ENCODE data around the gene NKD1.
"Not testable (repeated sequence)": the region's sequence is repeated elsewhere in the genome, so short reads cannot be mapped to it uniquely, and the experiment has no call there.

The NKD1 gene

GRCh38 chr16:50503868-50504531 lies 44.2 kb upstream of the NKD1 start:
- H3K79me1 ChIP-seq (replicated peaks; ENCODE audit: low read length, poor library complexity, severe bottlenecking); H4K8ac ChIP-seq (ENCODE audit: low read length); H2BK15ac ChIP-seq (ENCODE audit: low read depth, poor library complexity, severe bottlenecking); H3K4me3 ChIP-seq (ENCODE audit: insufficient read depth in 1 of 2, low read depth in 1 of 2, low read length in 2 of 2); H2BK120ac ChIP-seq (ENCODE audit: low read depth, low read length); H3K18ac ChIP-seq (ENCODE audit: low read depth in 1 of 2, low read length in 2 of 2); H4K91ac ChIP-seq (ENCODE audit: low read length); H3K4me2 ChIP-seq (ENCODE audit: low read length, poor library complexity, severe bottlenecking); H3K4ac ChIP-seq (ENCODE audit: low read depth in 1 of 2, low read length in 2 of 2); DNase-seq; H3K14ac ChIP-seq (ENCODE audit: low read length in 2 of 2); H2AFZ ChIP-seq (ENCODE audit: low read depth, low read length); H2BK12ac ChIP-seq (ENCODE audit: low read length in 2 of 2); H2AK5ac ChIP-seq (ENCODE audit: low read length, severe bottlenecking); H2BK5ac ChIP-seq (ENCODE audit: low read depth, low read length, poor library complexity, severe bottlenecking); H3K9ac ChIP-seq (ENCODE audit: low read length); H3K4me1 ChIP-seq (ENCODE audit: control insufficient read depth, insufficient read depth, low read depth, low read length); H3K9me3 ChIP-seq (ENCODE audit: control insufficient read depth, low read length); H3K27ac ChIP-seq (ENCODE audit: low read length, poor library complexity, severe bottlenecking); H3K23ac ChIP-seq (ENCODE audit: low read length in 2 of 2); H3K36me3 ChIP-seq (ENCODE audit: control insufficient read depth in 1 of 2, insufficient read depth in 2 of 2, low read depth in 1 of 2, low read length in 2 of 2): not testable (repeated sequence)
- H3K27me3 ChIP-seq (ENCODE audit: control insufficient read depth in 1 of 2, insufficient read depth in 1 of 2, low read length in 2 of 2), result peaks cover 4 to 51% of the 10 kb centered on the region in 2 experiments
- 65% methylated on average over 4 of the region's 8 CpGs for WGBS

- H3K4me2 ChIP-seq (ENCODE audit: low read length, poor library complexity, severe bottlenecking), result no peak overlapping the region
- H2AFZ ChIP-seq (ENCODE audit: low read depth, low read length), result no peak overlapping the region
- no peak overlapping the region for H4K91ac ChIP-seq (ENCODE audit: low read length)
- no peak overlapping the region for H4K8ac ChIP-seq (ENCODE audit: low read length)
- no peak overlapping the region for H2BK120ac ChIP-seq (ENCODE audit: low read depth, low read length)
- H3K27ac ChIP-seq (ENCODE audit: low read length, poor library complexity, severe bottlenecking), result no peak overlapping the region
- H3K9ac ChIP-seq (ENCODE audit: low read length), result no peak overlapping the region
- H2BK5ac ChIP-seq (ENCODE audit: low read depth, low read length, poor library complexity, severe bottlenecking), result no peak overlapping the region
- H2AK5ac ChIP-seq (ENCODE audit: low read length, severe bottlenecking), result no peak overlapping the region
- H3K4ac ChIP-seq (ENCODE audit: low read depth in 1 of 2, low read length in 2 of 2), result no peak overlapping the region
- no peak overlapping the region for H3K18ac ChIP-seq (ENCODE audit: low read depth in 1 of 2, low read length in 2 of 2)
- WGBS, result 95% methylated on average over 4 of the region's 5 CpGs
- no peak overlapping the region for H2BK12ac ChIP-seq (ENCODE audit: low read length in 2 of 2)
- no peaks in the 10 kb centered on the region for H3K79me1 ChIP-seq (replicated peaks; ENCODE audit: low read length, poor library complexity, severe bottlenecking)
- DNase-seq, result no peak
- peaks cover 4 to 51% of the 10 kb centered on the region in 2 experiments for H3K27me3 ChIP-seq (ENCODE audit: control insufficient read depth in 1 of 2, insufficient read depth in 1 of 2, low read length in 2 of 2)
- no peak overlapping the region for H2BK15ac ChIP-seq (ENCODE audit: low read depth, poor library complexity, severe bottlenecking)
- H3K23ac ChIP-seq (ENCODE audit: low read length in 2 of 2), result no peak overlapping the region
- no peak overlapping the region for H3K4me3 ChIP-seq (ENCODE audit: insufficient read depth in 1 of 2, low read depth in 1 of 2, low read length in 2 of 2)
- no peak overlapping the region for H3K14ac ChIP-seq (ENCODE audit: low read length in 2 of 2)
- no peaks in the 10 kb centered on the region for H3K9me3 ChIP-seq (ENCODE audit: control insufficient read depth, low read length)
- no peaks in the 10 kb centered on the region for H3K36me3 ChIP-seq (ENCODE audit: control insufficient read depth in 1 of 2, insufficient read depth in 2 of 2, low read depth in 1 of 2, low read length in 2 of 2)
- H3K4me1 ChIP-seq (ENCODE audit: control insufficient read depth, insufficient read depth, low read depth, low read length), result no peaks in the 10 kb centered on the region
These were observed 43.1 kb upstream of the NKD1 start for GRCh38 chr16:50505115-50505514.

GRCh38 chr16:50505714-50506542 lies 42.3 kb upstream of the NKD1 start:
- peaks cover 4 to 51% of the 10 kb centered on the region in 2 experiments for H3K27me3 ChIP-seq (ENCODE audit: control insufficient read depth in 1 of 2, insufficient read depth in 1 of 2, low read length in 2 of 2)
- no peak for DNase-seq
- H3K14ac ChIP-seq (ENCODE audit: low read length in 2 of 2), result no peak overlapping the region
- no peak overlapping the region for H2BK15ac ChIP-seq (ENCODE audit: low read depth, poor library complexity, severe bottlenecking)
- no peak overlapping the region for H2AFZ ChIP-seq (ENCODE audit: low read depth, low read length)
- H2BK12ac ChIP-seq (ENCODE audit: low read length in 2 of 2), result no peak overlapping the region
- no peak overlapping the region for H4K91ac ChIP-seq (ENCODE audit: low read length)
- no peaks in the 10 kb centered on the region for H3K4me1 ChIP-seq (ENCODE audit: control insufficient read depth, insufficient read depth, low read depth, low read length)
- no peak overlapping the region for H3K9ac ChIP-seq (ENCODE audit: low read length)
- H4K8ac ChIP-seq (ENCODE audit: low read length), result no peak overlapping the region
- H3K4me3 ChIP-seq (ENCODE audit: insufficient read depth in 1 of 2, low read depth in 1 of 2, low read length in 2 of 2), result no peak overlapping the region
- H3K36me3 ChIP-seq (ENCODE audit: control insufficient read depth in 1 of 2, insufficient read depth in 2 of 2, low read depth in 1 of 2, low read length in 2 of 2), result no peaks in the 10 kb centered on the region
- H3K79me1 ChIP-seq (replicated peaks; ENCODE audit: low read length, poor library complexity, severe bottlenecking), result no peaks in the 10 kb centered on the region
- WGBS, result 59% methylated on average over 13 of the region's 13 CpGs
- no peaks in the 10 kb centered on the region for H3K9me3 ChIP-seq (ENCODE audit: control insufficient read depth, low read length)
- no peak overlapping the region for H3K4ac ChIP-seq (ENCODE audit: low read depth in 1 of 2, low read length in 2 of 2)
- no peak overlapping the region for H3K27ac ChIP-seq (ENCODE audit: low read length, poor library complexity, severe bottlenecking)
- H3K23ac ChIP-seq (ENCODE audit: low read length in 2 of 2), result no peak overlapping the region
- H2BK120ac ChIP-seq (ENCODE audit: low read depth, low read length), result no peak overlapping the region
- H2AK5ac ChIP-seq (ENCODE audit: low read length, severe bottlenecking), result no peak overlapping the region
- no peak overlapping the region for H3K4me2 ChIP-seq (ENCODE audit: low read length, poor library complexity, severe bottlenecking)
- no peak overlapping the region for H3K18ac ChIP-seq (ENCODE audit: low read depth in 1 of 2, low read length in 2 of 2)
- no peak overlapping the region for H2BK5ac ChIP-seq (ENCODE audit: low read depth, low read length, poor library complexity, severe bottlenecking)

- H3K4me2 ChIP-seq (ENCODE audit: low read length, poor library complexity, severe bottlenecking), result no peak overlapping the region
- H3K23ac ChIP-seq (ENCODE audit: low read length in 2 of 2), result no peak overlapping the region
- 65% methylated on average over 4 of the region's 4 CpGs for WGBS
- H2BK120ac ChIP-seq (ENCODE audit: low read depth, low read length), result no peak overlapping the region
- no peak for DNase-seq
- H3K9me3 ChIP-seq (ENCODE audit: control insufficient read depth, low read length), result no peaks in the 10 kb centered on the region
- H2AFZ ChIP-seq (ENCODE audit: low read depth, low read length), result no peak overlapping the region
- H3K4me1 ChIP-seq (ENCODE audit: control insufficient read depth, insufficient read depth, low read depth, low read length), result no peaks in the 10 kb centered on the region
- H3K27ac ChIP-seq (ENCODE audit: low read length, poor library complexity, severe bottlenecking), result no peak overlapping the region
- H3K79me1 ChIP-seq (replicated peaks; ENCODE audit: low read length, poor library complexity, severe bottlenecking), result no peaks in the 10 kb centered on the region
- no peak overlapping the region for H2AK5ac ChIP-seq (ENCODE audit: low read length, severe bottlenecking)
- no peak overlapping the region for H3K9ac ChIP-seq (ENCODE audit: low read length)
- peaks cover 4 to 46% of the 10 kb centered on the region in 2 experiments for H3K27me3 ChIP-seq (ENCODE audit: control insufficient read depth in 1 of 2, insufficient read depth in 1 of 2, low read length in 2 of 2)
- no peaks in the 10 kb centered on the region for H3K36me3 ChIP-seq (ENCODE audit: control insufficient read depth in 1 of 2, insufficient read depth in 2 of 2, low read depth in 1 of 2, low read length in 2 of 2)
- no peak overlapping the region for H3K4me3 ChIP-seq (ENCODE audit: insufficient read depth in 1 of 2, low read depth in 1 of 2, low read length in 2 of 2)
- no peak overlapping the region for H3K18ac ChIP-seq (ENCODE audit: low read depth in 1 of 2, low read length in 2 of 2)
- no peak overlapping the region for H4K8ac ChIP-seq (ENCODE audit: low read length)
- no peak overlapping the region for H3K4ac ChIP-seq (ENCODE audit: low read depth in 1 of 2, low read length in 2 of 2)
- H2BK12ac ChIP-seq (ENCODE audit: low read length in 2 of 2), result no peak overlapping the region
- no peak overlapping the region for H3K14ac ChIP-seq (ENCODE audit: low read length in 2 of 2)
- H2BK15ac ChIP-seq (ENCODE audit: low read depth, poor library complexity, severe bottlenecking), result no peak overlapping the region
- H4K91ac ChIP-seq (ENCODE audit: low read length), result no peak overlapping the region
- no peak overlapping the region for H2BK5ac ChIP-seq (ENCODE audit: low read depth, low read length, poor library complexity, severe bottlenecking)
These were observed 41.7 kb upstream of the NKD1 start for GRCh38 chr16:50506543-50506937.

Measured in mesenchymal stem cell (in vitro differentiated cells and primary cell).